HepG2 (cell line): Measurements from ENCODE around the gene ZDHHC3. TPM values are rescaled to one million over a fixed set of nuclear protein-coding genes. Genes with fewer than 3 reads are reported as not detected.

Experiments used
- DPF2 ChIP-seq: sonication (generic); formaldehyde crosslinking; IDR thresholded peaks from 2 replicates; pipeline ENCODE4 v1.4.0; 2020; ENCODE audit warnings: mild to moderate bottlenecking, low read depth, missing genetic modification reagents, borderline replicate concordance
- HOXD1 ChIP-seq: sonication (generic); formaldehyde crosslinking; IDR thresholded peaks from 2 replicates; pipeline ENCODE4 v1.5.0; 2020; ENCODE audit warnings: missing genetic modification reagents
- KLF6 ChIP-seq: IDR thresholded peaks from 2 replicates; pipeline ENCODE4 v1.8.0; 2016; ENCODE audit warnings: missing biosample characterization, missing genetic modification reagents
- RBFOX2 ChIP-seq: fragments of 200-400 bp; formaldehyde crosslinking; IDR thresholded peaks from 2 replicates; pipeline ENCODE4 v1.6.1; 2017; ENCODE audit warnings: low read depth, mild to moderate bottlenecking, low read length
- TBP ChIP-seq: sonication (generic); formaldehyde crosslinking; IDR thresholded peaks from 2 replicates; pipeline ENCODE4 v1.5.0; 2020; ENCODE audit warnings: missing genetic modification reagents
- WIZ ChIP-seq: sonication (generic); formaldehyde crosslinking; IDR thresholded peaks from 2 replicates; pipeline ENCODE4 v1.5.1; 2020; ENCODE audit warnings: mild to moderate bottlenecking, missing genetic modification reagents
- ZNF646 ChIP-seq: sonication (generic); formaldehyde crosslinking; IDR thresholded peaks from 2 replicates; pipeline ENCODE4 v1.9.0; 2021; ENCODE audit warnings: mild to moderate bottlenecking, missing genetic modification reagents
- ZNF670 ChIP-seq: sonication (generic); formaldehyde crosslinking; IDR thresholded peaks from 2 replicates; pipeline ENCODE4 v1.8.0; 2022; ENCODE audit warnings: mild to moderate bottlenecking, missing genetic modification reagents, borderline replicate concordance
- polyA plus RNA-seq, 8 experiments: library from polyadenylated mRNA; depleted of rRNA in 3 of 8; stranded (reverse) in 7 of 8; unstranded in 1 of 8; fragments of >200 nt; fragmentation: Illumina TruSeq in 4 of 8; extraction: Trizol in 4 of 8; gene quantifications; 2 replicates each; pipeline versions ENCODE4 v1.2.1 to v1.2.3, GENCODE V29; 2011 to 2016; ENCODE audit warnings: low read depth in 4 of 8, missing spikeins in 1 of 8, mixed read lengths in 1 of 8; ENCODE audit not compliant: insufficient read depth in 1 of 8
- total RNA-seq, 5 experiments: library from RNA; depleted of rRNA; stranded (reverse); fragments of >200 nt; fragmentation: Illumina TruSeq; extraction: Trizol; gene quantifications; 2 replicates each; pipeline ENCODE4 v1.2.3, GENCODE V29; 2016; ENCODE audit warnings: low read depth in 1 of 5
- TF ChIP-seq, protein P1 (sequence below): sonication (generic); formaldehyde crosslinking; IDR thresholded peaks from 2 replicates; pipeline ENCODE4 v1.4.0; 2020; ENCODE audit warnings: low read depth, mild to moderate bottlenecking, missing genetic modification reagents

Gene ZDHHC3
- total and polyA plus RNA-seq, 2 of the 13 experiments (the other 11 are each of a cell fraction or from before 2014, with no cell fraction given): 44.1 to 65.7 TPM

DNA sequence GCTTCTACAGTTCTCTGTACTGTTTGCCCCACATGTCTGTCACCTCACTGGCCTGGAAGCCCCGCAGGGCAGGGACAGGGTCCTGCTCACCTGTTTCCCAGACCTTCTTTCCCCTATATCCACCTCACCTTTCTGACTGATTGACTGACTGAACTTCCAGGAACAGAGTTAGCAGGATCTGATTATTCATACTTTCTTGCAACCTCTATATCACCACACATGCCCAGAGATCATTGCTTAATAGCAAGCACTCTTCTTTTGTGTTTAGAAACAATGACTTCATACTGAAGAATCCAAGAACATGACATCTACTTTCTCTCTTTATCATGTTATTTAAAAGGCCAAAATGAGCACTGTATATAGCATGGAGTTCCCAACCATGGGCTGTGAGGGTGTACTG lies 32.1 kb upstream of the ZDHHC3 start (continued):
- TF ChIP-seq, protein P1, sequence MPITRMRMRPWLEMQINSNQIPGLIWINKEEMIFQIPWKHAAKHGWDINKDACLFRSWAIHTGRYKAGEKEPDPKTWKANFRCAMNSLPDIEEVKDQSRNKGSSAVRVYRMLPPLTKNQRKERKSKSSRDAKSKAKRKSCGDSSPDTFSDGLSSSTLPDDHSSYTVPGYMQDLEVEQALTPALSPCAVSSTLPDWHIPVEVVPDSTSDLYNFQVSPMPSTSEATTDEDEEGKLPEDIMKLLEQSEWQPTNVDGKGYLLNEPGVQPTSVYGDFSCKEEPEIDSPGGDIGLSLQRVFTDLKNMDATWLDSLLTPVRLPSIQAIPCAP (CRISPR knock-in tag): no peak
- no peak for TF ChIP-seq TBP (CRISPR knock-in tag)
- TF ChIP-seq ZNF670 (CRISPR knock-in tag): no peak
- TF ChIP-seq ZNF646 (CRISPR knock-in tag): no peak
- no peak for TF ChIP-seq RBFOX2
- TF ChIP-seq HOXD1 (CRISPR knock-in tag): no peak
- TF ChIP-seq WIZ (CRISPR knock-in tag): no peak
- TF ChIP-seq DPF2 (CRISPR knock-in tag): no peak
- no peak for TF ChIP-seq KLF6
